ENCODE results near the gene KIF26B.

KIF26B gene

DNA sequence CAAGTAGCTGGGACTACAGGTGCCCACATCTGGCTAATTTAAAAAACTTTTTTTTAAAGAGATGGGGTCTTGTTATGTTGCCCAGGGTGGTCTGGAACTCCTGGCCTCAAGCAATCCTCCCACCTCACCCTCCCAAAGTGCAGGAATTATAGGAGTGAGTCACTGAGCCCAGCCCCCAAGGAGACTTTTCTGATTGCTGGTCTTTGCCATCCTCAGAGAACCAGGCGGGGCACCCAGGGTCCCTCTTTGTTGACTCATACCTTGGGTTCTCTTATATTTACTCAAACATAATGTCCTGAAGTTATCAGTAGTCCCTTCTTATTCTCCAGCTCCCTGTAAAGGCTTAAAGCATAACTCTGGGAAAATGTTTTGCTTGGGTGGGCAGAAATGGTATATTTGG lies 51.1 kb downstream of the KIF26B start:
- DNase-seq: no peak
- no peaks in the 10 kb centered on the region for H3K27me3 ChIP-seq (replicated peaks)
- no peaks in the 10 kb centered on the region for H3K36me3 ChIP-seq (replicated peaks)
- no peak for TF ChIP-seq CTCF (IDR thresholded peaks at IDR 0.05; ENCODE audit: low read depth, low read length, missing control alignments)
- in situ Hi-C loops (cut with HindIII; ENCODE audit: low pct_ligation_motif_present, low sequenced_read_pairs): no loop called here
- no peak overlapping the region for H3K27ac ChIP-seq
- H3K4me3 ChIP-seq (ENCODE audit: low read depth, low read length): no peak overlapping the region

- Histone ChIP-seq H3K27ac (no peak overlapping the region), H3K27me3 (replicated peaks) (no peaks in the 10 kb centered on the region), H3K4me3 (ENCODE audit: low read depth, low read length) (no peak overlapping the region), H3K36me3 (replicated peaks) (no peaks in the 10 kb centered on the region)
- no peak for TF ChIP-seq CTCF (IDR thresholded peaks at IDR 0.05; ENCODE audit: low read depth, low read length, missing control alignments)
- DNase-seq: no peak
- in situ Hi-C loops (cut with HindIII; ENCODE audit: low pct_ligation_motif_present, low sequenced_read_pairs): no loop called here
Observed at GRCh38 chr1:245207056-245207638, 52.4 kb downstream of the KIF26B start.

DNA sequence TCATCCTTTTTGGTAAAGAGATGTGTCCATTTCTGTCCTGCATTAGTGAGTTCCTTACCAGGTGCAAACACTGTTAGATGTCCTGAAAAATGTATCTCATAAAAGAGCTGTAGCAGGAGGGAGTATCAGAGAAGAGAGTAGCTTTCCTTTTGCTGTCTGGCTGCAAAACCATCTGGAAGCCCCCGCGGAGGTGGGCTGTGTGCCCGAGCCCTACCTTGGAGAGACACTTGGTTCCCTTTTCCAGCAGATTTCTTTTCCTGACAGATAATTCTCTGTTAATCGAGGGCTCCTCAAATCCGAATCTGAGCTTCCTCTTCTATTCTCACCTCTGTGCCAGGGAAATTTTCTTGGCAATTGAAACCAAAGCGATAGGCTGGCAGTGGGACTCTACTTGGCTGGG lies 53.0 kb downstream of the KIF26B start:
- Histone ChIP-seq H3K4me3 (ENCODE audit: low read depth, low read length) (no peak overlapping the region), H3K36me3 (replicated peaks) (no peaks in the 10 kb centered on the region), H3K27ac (no peak overlapping the region), H3K27me3 (replicated peaks) (no peaks in the 10 kb centered on the region)
- in situ Hi-C loops (cut with HindIII; ENCODE audit: low pct_ligation_motif_present, low sequenced_read_pairs): no loop called here
- TF ChIP-seq CTCF (IDR thresholded peaks at IDR 0.05; ENCODE audit: low read depth, low read length, missing control alignments): no peak
- DNase-seq: no peak

DNA sequence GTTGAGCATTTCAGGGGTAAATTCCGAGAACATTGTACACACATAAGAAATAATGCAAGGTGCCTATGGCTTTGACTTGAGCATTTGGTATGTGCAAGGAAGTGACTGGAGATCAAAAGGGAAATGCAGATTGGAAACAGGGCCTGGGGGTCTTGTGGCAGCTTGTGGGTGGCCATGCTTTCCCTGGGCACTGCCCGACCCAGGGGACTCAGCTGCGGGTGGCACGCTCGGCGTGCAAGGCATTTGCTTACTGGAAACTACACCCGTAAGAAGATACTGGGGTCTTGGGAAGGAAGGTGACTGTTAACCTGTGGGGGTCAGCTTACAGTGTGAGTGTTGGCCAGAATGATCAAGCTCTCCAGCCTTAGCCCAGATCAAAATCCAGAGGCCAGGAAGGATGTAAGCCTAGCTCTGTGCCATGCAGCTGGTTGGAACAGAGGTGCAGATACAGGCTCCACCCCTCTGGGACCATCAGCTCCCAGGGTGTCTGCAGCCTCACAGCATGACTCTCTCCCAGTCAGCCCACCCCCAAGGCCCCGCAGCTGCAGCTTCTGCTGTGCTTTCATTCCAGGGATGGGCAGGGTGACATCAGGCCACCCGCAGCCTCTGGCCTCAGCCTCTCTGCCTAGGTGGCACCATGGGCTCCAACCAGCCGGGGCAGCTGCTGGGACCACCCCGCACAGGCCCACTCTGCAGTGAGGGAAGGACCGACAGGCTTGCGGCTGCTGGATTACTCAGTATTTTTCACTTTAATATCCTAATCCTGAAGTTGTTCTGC lies 55.1 kb downstream of the KIF26B start:
- TF ChIP-seq CTCF (IDR thresholded peaks at IDR 0.05; ENCODE audit: low read depth, low read length, missing control alignments): no peak
- in situ Hi-C loops (cut with HindIII; ENCODE audit: low pct_ligation_motif_present, low sequenced_read_pairs): no loop called here
- no peak for DNase-seq
- Histone ChIP-seq H3K27me3 (replicated peaks) (no peaks in the 10 kb centered on the region), H3K36me3 (replicated peaks) (no peaks in the 10 kb centered on the region), H3K4me3 (ENCODE audit: low read depth, low read length) (no peak overlapping the region), H3K27ac (no peak overlapping the region)

DNA sequence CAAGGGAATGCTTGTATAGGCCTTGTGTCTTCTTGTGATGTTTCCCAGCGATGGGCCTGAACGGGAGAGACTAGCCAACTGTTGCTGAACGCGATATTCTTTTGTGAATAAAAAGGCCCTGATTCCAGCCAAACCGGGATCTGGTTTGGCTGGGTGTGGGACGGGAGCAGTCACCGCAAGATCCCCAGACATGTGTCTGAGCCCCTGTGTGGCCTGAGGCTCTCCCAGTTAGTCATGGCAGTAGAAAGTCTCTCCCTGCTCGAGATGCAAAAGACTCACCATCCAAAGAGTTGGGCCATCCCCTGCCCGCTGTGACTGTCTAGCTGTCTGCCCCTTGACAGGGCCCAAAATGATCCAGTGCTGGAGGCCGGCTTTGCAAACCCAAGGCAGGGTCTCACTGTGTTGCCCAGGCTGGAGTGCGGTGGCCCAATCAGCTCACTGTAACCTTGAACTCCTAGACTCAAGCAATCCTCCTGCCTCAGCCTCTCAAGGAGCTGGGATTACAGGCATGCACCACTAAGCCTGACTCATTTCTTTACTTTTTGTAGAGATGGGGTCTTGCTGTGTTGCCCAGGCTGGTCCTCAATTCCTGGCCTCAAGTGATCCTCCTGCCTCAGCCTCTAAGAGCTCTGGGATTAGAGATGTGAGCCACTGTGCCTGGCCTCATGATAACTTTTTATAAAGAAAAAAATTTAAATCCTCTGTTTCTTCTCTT lies 56.4 kb downstream of the KIF26B start:
- DNase-seq: no peak
- H3K27ac ChIP-seq: no peak overlapping the region
- H3K36me3 ChIP-seq (replicated peaks): no peaks in the 10 kb centered on the region
- no peak overlapping the region for H3K4me3 ChIP-seq (ENCODE audit: low read depth, low read length)
- in situ Hi-C loops (cut with HindIII; ENCODE audit: low pct_ligation_motif_present, low sequenced_read_pairs): no loop called here
- no peaks in the 10 kb centered on the region for H3K27me3 ChIP-seq (replicated peaks)
- no peak for TF ChIP-seq CTCF (IDR thresholded peaks at IDR 0.05; ENCODE audit: low read depth, low read length, missing control alignments)

All from brain microvascular endothelial cell (primary cell).